Cerebellar cortex (tissue), 1 donor: ENCODE data around the gene SLC5A2.
"Not testable (repeated sequence)": the region's sequence is repeated elsewhere in the genome, so short reads cannot be mapped to it uniquely, and the experiment has no call there.

Source experiments
- DNase-seq: peaks from one replicate; pipeline ENCODE4 v3.0.0-alpha.2; 2015; ENCODE audit warnings: low spot score

The SLC5A2 gene

DNA sequence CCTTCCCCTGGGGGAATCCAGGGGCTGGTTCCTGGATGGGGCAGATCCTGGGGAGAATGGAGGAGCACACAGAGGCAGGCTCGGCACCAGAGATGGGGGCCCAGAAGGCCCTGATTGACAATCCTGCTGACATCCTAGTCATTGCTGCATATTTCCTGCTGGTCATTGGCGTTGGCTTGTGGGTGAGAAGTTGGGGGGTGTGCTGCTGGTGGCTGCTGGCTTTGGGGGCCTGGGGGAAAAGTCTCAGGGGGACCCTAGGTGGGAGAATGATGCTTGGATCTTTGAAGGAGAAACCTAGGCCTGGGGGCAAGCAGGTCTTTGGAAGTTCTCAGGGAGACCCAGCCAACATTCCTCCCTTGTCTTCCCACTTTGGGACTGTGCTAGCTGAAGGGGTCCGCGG, at the start of gene SLC5A2:
Gene SLC5A2, plus strand, starts transcription at position 43 of the 400 bp plus-strand sequence. Its CDS starts 14 bp downstream, at position 57.
- no peak for DNase-seq

DNA sequence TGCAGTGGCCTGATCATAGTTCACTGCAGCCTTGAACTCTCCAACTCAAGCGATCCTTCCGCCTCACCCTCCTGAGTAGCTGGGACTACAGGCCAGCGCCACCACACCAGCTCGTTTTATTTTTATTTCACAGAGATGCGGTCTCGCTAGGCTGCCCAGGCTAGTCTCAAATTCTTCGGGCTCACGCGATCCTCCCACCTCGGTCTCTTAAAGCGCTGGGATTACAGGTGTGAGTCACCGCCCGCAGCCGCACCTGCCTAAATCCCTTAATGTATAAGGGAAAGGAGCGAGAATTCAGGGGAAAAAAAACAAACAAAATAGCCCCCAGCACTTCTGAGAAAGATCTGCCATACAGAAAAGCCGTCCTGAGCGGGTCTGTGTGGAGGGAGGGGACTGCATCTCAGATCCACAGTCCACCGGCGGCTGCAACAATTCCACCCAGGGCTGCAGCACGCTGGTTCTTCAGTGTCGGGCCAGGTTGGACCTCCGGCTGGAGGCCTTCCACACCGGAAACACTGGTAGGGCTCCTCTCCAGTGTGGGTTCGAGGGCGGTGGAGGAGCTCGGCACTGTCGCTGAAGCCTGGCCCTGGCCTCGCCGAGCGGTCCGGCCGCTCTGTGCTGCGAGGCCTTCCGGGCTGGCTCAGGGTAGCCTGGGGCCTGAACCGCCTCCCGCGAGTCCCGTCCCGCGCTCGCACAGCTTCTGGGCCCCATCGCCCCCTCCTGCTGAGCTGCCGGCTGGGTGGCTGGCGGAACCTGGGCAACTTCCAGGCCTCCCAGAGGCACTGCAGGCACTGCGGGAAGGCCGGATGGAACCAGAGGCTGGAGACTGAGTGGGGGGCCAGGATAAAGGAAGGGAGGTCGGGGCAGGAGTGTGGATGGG, 47.3 kb upstream of the SLC5A2 start:
- DNase-seq = no peak

DNA sequence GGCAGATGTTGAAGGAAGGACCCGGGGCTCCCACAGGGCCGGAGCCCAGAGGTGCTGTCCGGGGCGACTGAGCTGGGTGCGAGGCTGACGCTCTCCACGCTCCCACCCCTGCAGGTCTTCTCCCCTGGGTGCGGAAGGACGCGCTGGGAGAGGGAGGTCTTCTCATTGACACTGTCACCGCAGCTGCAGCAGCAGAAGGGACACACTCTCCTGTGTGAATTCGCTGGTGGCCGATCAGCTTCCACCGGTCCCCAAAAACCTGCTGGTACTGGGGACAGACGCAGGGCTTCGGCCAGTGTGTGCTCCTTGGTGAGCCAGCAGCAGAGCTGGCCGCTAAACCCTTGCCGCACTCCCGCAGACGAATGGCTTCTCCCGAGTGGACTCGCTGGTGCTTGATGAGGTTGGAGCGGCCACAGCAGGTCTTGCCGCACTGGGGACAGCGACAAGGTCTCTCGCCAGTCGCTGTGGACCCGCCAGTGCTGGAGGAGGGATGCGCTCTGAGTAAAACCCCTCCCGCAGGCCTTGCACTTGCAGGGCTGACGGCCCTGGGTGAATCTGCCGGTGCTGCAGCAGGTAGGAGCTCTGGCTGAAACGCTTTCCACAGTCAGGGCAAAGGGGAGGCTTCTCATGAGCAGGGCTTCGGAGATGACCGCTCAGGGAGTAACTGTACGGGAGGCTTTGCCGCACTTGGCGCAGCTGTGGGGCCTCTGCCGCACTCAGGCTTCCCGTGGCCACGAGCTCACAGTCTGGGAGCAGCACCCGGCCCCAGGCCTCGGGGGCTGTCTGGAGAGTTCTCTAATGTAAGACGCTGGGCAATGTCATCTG, 46.5 kb upstream of the SLC5A2 start:
- DNase-seq = no peak

DNA sequence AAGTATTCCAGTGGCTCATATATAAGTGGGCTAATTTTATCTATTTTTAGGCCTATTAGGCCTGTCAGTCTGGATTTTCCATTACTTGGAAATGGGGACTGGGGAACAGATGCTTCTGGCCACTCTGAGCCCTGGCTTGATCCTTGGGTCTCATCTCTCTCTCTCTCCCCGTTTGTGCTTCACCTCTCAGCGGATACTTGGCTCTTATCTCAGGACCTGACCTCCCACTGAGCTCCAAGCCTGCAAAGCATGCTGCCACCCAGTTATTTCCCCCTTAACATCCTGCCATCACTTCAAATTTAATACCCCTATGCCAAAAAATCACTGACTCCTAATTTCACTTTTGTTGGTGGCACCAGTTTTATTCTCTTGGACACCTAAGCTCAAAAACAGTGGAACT, 44.5 kb upstream of the SLC5A2 start:
- peak; percentile 75 for DNase-seq

DNA sequence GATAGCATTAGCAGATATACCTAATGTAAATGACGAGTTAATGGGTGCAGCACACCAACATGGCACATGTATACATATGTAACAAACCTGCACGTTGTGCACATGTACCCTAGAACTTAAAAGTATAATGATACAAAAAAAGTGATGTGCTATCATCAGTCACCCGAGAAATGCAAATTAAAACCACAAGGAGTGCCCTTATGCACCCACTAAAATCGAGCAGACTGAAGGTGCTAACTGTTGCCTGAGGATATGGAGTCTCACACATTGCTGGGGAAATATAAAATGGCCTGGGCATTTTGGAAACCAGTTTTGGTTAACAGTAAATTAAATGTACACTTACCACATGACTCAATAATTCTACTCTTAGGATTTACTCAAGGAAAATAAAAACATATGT, 43.9 kb upstream of the SLC5A2 start:
- DNase-seq = not testable (repeated sequence)

DNA sequence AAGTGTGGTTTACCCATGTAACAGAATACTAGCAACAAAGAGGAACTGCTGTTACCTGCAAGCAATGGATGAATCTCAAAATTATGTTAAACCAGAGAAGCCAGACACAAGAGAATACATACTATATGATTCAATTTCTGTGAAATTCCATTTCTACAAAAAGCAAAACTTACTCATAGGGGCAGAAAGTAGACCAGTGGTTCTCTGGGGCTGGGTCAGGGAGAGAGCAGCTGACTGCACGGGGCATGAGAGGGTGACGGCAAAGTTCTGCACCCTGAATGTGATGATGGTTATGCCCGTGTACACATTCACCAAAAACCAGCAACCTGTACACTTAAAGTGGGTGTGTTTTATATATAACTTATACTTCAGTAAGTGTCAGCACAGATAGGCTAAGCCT, 43.4 kb upstream of the SLC5A2 start:
- DNase-seq = no peak

DNA sequence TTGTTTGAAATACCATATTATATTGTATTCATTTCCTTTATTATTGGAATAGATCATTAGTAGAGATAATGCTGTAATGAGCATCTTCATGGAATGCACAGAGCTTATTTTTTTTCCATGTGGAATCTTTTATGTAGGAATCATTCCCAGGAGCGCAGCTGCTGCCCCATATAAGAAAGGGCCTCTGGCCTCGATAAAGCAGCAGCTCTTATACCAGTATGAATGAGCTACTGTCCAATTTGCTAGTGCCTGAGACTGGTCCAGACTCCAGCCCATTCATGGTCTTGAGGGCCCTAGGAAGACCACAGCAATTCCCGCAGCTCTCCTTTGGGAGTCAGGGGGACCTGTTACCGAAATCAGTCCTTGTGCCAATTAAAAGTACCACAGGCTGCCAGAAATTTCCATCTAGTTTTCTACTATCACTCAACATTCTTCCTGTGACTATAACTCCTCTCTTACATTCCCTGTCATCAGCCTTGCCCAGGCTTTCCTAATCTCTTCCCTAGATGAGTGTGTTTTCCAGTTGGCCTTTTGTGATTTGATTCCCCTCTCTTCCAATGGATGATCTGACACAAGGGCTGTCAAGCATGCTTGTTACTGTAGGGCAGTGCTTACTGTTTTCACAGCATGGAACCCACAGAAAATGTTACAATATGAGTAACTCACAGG, 42.3 kb upstream of the SLC5A2 start:
- DNase-seq = no peak

DNA sequence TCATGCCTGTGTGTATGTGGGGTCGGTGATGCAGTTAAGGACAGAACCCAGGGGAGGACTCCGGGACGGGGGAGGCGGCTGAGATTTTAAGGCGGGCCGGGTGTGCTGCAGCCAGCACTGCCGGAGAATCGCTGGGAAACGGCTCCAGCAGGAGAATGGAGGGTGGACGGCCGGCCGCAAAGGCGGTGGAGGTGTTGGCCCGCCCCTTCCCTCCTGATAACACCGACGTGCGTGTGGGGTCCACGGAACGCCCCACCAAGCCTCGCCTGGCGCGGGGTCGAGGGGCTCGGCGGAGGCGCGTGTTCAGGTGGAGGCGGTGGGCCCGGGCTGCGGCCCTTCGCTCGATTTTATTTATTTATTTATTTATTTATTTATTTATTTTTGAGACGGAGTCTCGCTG, 41.0 kb upstream of the SLC5A2 start:
- no peak for DNase-seq

DNA sequence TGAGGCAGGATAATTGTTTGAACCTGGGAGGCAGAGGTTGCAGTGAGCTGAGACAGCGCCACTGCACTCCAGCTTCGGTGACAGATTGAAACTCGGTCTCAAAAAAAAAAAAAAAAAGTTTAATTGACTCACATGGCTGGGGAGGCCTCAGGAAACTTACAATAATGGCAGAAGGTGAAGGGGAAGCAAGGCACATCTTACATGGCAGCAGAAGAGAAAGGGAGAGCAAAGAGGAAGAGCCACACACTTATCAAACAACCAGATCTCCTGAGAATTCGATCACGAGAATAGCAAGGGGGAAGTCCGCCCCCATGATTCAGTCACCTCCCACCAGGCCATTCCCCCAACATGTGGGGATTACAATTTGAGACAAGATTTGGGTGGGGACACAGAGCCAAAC, 37.0 kb upstream of the SLC5A2 start:
- not testable (repeated sequence) for DNase-seq

DNA sequence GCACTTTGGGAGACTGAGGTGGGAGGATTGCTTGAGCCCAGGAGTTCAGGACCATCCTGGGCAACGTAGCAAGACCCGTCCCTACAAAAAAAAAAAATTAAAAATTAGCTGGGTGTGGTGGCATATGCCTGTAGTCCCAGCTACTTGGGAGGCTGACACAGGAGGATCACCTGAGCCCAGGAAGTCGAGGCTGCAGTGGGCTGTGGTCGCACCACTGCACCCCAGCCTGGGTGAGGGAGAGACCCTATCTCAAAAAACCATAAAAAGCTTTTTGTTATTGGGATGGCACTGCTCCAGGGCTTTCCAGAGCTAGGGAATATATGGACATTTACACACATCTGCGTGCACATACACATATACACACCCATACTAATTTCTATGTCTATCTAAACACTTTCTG, 31.7 kb upstream of the SLC5A2 start:
- DNase-seq = no peak

DNA sequence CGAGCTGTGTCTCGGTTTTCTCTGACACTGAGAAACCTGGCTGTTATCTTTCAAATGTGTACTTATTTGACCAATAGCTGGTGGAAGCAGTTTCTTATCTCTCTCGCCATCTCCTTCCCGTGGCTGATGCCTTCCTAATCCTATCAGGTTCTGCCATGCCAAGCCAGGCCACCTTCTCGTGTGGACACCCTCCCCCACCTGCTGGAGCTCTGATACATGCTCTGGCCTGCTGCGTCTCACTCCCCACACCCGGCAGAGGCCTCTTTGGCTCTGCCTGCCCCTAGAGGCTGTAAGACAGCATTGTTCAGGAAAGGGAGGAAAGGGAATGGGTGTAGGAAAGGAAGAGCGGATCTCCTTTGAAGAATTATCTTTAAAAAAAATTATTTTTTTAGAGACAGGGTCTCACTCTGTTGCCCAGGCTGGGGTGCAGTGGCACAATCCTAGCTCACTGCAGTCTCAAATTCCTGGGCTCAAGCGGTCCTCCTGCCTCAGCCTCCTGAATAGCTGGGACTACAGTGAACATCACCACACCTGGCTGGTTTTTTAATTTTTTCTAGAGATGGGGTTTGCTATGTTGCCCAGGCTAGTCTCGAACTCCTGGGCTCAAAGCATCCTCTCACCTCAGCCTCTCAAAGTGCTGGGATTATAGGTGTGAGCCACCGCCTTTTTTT, 31.1 kb upstream of the SLC5A2 start:
- DNase-seq = peak; percentile 83

DNA sequence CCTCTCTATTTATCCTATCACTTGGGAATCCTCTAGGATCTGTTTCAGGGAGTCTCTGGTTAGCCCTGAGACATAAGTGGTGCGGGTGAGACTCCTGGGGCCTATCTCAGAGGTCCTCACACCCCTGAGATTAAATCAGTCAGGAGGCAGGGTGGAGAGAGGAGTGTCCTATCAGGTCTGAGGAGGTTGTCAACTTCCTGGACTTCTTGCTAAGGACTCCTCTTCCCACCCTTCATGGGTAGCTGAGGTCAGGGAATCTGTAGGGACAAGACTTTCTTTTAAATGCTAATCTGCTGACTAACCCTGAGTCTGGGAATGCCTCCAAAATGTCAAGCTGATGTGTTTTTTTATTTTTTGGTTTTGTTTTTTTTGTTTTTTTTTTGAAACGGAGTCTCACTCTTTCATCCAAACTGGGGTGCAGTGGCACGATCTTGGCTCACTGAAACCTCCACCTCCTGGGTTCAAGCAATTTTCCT, 30.3 kb upstream of the SLC5A2 start:
- no peak for DNase-seq

DNA sequence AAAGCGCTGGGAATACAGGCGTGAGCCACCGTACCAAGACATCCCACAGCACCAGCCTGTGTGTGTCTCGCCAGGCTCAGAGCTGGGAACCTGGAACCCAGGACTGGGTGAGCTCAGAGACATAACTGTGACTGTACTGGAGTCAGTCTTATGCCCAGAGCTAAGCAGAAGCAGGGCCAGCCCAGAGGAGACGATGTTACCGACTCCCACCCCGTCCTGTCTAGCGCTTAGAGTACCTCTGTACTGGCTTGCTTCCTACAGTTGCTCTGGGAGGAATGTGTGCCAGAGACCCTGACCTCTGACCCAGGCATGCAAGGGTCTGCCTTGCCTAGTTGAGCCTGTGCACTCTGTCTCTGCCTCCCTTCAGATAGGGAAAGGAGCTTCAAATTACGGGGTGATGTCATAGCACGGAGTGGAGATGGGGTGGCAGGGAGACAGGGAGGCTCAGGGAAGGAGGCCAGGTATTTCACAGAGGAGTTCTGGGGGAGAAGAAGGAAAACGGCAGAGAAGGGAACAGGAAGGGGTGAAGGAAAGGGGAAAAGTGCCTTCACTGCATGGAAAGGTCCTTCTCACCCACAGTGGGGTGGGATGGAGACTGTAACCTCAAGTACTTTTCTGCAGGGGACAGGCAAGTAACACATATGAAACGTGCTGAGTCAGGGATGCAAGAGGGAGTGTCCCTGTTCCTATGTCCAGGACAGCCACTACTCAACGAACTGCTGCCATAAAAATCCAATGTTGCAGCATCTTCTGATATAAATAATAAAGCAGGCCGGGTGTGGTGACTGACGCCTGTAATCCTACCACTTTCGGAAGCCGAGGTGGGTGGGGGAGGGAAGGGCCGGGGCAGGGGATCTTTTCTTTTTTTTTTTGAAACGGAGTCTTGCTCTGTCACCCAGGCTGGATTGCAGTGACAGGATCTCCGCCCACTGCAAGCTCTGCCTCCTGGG, 29.4 kb upstream of the SLC5A2 start:
- no peak for DNase-seq

DNA sequence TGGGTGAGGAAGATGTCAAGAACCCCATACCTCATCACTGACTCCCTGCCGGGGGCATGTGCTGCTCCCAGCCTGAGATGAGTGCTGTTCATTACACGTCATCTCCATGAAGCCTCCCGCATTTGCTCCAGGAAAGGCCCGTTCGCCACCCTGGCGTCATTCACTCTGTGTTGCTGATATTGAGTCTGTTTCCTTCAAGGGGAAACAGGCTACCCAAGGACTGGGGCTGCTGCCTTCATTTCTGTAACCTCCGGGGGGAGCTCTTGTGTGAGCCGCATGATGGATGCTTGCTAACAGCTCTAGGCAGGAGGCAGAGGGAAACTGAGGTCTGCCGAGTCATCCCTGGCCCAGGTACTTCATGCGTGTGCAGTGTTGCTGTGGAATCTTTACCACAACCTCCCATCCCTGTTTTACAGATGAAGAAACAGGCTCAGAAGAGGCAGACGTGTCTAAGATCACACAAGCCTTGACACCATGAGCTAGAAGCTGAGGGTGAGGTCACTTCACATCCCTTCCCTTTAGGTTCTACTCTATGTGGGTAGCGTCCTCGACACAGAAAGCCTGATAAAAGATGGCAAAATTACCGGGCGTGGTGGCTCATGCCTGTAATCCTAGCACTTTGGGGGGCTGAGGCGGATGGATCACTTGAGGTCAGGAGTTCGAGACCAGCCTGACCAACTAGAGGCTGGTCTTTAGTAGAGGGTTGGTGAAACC, 27.2 kb upstream of the SLC5A2 start:
- peak; percentile 42 for DNase-seq

DNA sequence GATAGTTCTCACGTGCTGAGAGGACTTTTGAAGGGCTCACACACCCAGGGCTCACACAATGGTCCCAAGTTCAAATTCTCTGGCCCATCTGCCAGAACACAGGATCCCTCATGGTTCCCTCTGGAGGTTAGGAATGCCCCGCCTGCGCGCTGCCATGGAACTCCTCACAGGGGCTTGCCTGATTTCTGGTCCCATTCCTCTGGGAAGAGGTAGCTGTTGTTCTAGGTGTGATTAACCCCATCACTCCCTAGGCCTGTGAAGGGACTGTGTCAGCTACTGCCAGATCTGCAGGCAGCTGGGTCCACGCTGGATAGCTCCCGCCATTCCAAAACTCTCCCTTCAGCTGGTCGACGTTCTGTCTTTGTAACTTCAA, 25.9 kb upstream of the SLC5A2 start:
- DNase-seq = no peak

DNA sequence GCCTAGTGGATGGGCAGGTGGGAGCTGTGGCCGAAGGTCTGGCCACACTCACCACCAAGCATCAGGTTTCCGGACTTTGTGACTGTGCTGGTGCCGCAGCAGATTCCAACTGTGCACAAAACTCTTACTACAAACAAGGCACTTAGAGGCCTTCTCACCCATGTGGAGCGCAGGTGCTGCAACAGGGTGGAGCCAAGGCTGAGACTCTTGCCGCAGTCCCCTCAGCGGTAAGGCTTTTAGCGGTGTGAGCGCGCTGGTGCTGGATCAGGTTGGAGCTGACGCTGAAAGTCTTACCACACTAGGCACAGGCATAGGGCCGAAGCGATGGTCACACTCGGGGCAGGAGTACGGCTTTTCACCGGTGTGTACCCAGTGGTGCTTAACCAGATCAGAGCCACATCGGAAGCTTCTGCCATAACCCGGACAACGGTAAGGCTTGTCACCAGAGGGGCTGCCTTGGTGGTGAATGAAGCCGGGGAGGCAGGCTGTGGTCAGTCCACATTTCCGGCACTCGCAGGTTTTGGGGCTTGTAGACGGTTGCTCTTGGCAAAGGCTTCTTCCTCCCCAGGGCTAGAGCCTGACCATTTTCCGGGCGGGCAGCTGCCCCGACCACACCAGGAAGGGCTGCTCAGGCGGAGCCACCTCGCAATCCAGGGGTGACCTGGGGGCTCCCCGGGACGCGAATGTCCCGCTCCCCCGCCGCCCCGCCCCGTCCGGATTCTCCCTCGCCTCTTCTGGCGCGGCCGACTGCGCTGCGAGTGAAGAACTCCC, 24.7 kb upstream of the SLC5A2 start:
- DNase-seq = peak; percentile 29

DNA sequence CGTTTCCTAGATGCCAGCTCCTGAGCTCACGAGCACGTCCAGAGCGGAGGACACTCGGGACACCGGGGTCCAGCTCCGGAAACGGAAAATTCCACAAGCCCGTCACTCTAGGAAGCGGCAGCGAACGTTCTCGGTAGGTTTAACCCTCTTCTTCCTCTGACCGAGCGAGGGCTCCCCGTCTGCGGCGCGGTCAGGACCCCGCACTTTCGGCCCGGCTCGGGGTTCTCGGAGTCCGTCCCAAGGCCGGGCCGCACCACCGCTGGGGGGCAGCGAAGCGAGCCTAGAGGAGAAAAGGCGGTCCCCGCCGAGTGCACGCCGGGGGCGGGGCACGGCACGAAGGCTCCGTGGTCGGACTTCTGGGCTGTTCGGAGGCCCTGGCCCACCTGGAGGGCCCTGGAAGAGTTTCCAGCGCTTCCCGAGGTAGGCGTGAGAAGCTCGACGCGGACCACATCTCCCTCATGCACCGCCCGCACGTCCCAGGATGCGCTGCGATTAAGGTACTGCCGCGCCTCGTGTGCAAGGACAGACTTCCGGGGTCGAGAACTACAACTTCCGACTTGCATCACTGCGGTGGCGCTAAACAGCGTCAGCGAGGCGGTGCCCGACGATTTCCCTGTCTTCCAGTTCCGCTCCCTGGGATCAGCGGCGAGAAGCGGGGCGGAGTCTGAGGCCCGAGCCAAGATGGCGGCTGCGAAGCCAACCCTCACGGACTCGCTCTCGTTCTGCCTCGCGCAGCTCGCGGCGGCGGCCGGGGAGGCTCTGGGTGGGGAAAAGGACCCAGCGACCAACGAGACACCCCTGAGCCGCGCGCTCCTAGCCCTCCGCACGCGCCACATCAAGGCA, 23.9 kb upstream of the SLC5A2 start, which contains the start of gene ARMC5:
Gene ARMC5, plus strand, starts transcription at position 658 of the 843 bp plus-strand sequence. Its CDS starts 24 bp downstream, at position 682.
- peak; percentile 99 for DNase-seq
